Activated T-helper 1 cell treated with anti-CD3 and anti-CD28 coated beads, Interleukin-12 subunit alpha, Interleukin-12 subunit beta, Interleukin-2, Interleukin-4 antibody, amounts not matched to agents 30 ng/mL and 10 ng/mL and 1 ng/mL, durations not matched to agents 14 hours and 24 hours and 36 hours (primary cell): ENCODE measurements around the gene ACADVL. TPM values are rescaled to one million over a fixed set of nuclear protein-coding genes. Genes with fewer than 3 reads are reported as not detected.
A peak's percentile ranks its signal among the peaks of the same experiment; 100 is the strongest.

Experiments used
- DNase-seq: peaks from one replicate; pipeline ENCODE4 v3.0.0; 2021; ENCODE audit warnings: low spot score
- H3K27ac Mint-ChIP-seq: one replicate; pipeline ENCODE4 v1.8.0; 2021; ENCODE audit warnings: mild to moderate bottlenecking, mixed read lengths
- H3K27me3 Mint-ChIP-seq: one replicate; pipeline ENCODE4 v1.8.0; 2022; ENCODE audit warnings: mild to moderate bottlenecking, moderate library complexity, mixed read lengths; ENCODE audit not compliant: insufficient read depth
- H3K36me3 Mint-ChIP-seq: one replicate; pipeline ENCODE4 v1.8.0; 2021; ENCODE audit warnings: low read depth, mixed read lengths
- H3K4me1 Mint-ChIP-seq: one replicate; pipeline ENCODE4 v1.8.0; 2021; ENCODE audit warnings: low read depth, mixed read lengths
- H3K4me3 Mint-ChIP-seq: one replicate; pipeline ENCODE4 v1.8.0; 2021; ENCODE audit warnings: mild to moderate bottlenecking, moderate library complexity, mixed read lengths
- H3K9me3 Mint-ChIP-seq: one replicate; pipeline ENCODE4 v1.8.0; 2021; ENCODE audit warnings: mixed read lengths
- intact Hi-C: fragments of 100-400 bp; cut with micrococcal nuclease; formaldehyde crosslinking; loops from one replicate; pipeline ENCODE4 v1.15.1; 2024
- total RNA-seq: library from RNA; stranded (reverse); gene quantifications from 2 replicates; pipeline ENCODE4 v1.2.3, GENCODE V29; 2022

ACADVL gene
- total RNA-seq, 1 donor from 2014 or later, result 294 TPM

DNA sequence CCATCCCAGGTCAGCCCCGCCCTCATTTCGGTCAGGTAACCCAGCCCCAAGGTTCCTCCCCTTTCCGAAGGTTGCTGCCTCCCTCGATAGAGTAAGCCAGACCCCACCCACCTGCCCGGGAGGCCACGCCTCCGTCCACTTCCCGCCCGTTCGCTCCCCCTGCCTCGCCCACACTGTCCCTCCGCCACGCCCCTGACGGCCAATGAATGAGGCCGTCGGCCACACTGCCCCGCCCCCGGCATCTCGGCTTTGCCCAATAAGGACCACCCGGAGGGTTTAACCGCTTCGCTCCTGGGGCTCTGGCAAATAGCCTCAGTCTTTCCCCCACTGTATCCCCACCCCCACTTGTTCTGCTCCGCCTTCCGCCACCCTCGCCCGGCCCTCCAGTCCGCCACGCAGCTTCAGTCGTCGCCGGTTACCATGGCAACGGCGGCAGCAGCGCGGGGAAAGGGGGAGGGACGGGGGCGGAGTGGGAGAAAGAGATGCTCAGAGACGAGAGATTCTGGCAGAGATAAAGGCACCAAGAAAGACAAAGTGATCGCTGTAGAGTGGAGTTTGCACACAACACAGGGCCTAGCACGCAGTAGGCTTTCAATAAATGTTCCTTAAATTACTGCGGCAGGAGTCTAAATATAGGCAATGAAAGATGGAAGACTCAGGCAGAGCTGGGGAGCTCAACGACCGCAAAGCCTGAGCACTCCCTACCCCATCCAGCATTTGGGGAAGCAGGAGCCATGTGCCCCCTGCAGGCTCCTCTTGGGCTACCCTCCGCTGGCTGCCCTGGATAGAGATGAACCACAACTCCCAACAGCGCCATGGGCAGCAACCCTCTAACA lies 5.2 kb upstream of the ACADVL start:
- Mint-ChIP-seq H3K27ac (peak overlapping the region; percentile 98), H3K9me3 (no peaks in the 10 kb centered on the region), H3K4me3 (peak overlapping the region; percentile 91), H3K4me1 (peaks cover 55% of the 10 kb centered on the region), H3K27me3 (peaks cover 14% of the 10 kb centered on the region), H3K36me3 (peaks cover under 1% of the 10 kb centered on the region)
- peak; percentile 99 for DNase-seq
- intact Hi-C loops, result loop anchor here (1.0 to 10.0 kb wide), 11 partner anchors 9 to 1810 kb away; partner anchors contain the start of genes DVL2, EIF5A, ELP5 and NTN1

DNA sequence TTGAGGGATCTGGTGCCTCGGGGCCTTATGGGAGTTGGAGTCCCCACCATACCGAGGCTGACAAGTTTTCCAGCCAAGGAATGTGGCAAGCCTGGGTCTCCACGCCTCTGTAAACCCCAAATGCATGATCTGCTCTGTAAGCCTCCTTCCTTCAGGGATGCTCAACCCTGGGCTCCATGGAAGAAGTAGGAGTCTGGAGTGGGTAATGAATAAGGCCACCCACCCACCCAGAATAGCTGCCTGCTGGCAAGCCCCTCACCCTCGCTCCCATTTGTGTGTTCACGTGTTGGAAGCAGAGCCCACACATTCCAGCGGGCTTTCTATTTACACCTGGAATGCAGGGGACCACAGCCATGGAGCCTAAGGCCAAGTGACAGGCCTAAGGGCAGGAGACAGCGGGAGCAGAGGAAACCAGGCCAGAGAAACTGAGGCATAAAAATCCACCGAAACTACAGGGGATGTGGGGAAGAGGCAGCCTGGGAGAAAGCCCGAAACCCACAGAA lies 4.6 kb upstream of the ACADVL start:
- Mint-ChIP-seq H3K4me1 (peaks cover 55% of the 10 kb centered on the region), H3K27ac (peak overlapping the region; percentile 98), H3K36me3 (peaks cover 2% of the 10 kb centered on the region), H3K4me3 (peak overlapping the region; percentile 91), H3K27me3 (peaks cover 10% of the 10 kb centered on the region), H3K9me3 (no peaks in the 10 kb centered on the region)
- intact Hi-C loops, result loop anchor here (1.0 to 10.0 kb wide), 7 partner anchors 19 to 1810 kb away; partner anchors contain the start of genes DVL2, ELP5, NTN1 and POLR2A
- no peak for DNase-seq

DNA sequence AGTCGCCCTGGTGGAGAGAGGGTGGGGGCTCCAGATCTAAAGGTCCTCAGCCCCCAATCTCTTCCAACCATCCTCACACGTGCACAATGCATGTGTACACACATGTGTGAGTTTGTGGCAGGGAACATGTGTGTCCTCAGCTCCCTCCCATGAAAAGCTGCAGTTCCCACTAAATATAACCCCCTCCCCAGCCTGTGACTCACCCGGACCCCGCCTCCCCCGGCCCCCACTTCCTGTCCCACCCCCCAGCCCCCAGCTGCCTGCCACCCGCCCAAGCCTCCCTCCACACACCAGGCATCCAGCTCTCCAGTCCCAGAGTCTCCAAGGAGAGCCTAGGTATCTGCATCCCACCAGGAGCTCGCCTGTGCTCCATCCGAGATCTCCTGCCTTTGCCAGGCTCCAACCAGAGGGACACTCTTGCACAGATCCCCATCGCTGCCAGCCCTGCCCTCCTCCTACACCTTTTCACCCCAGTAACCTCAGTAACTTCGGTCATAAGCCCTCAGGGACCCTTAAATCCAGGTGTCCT lies 4.0 kb upstream of the ACADVL start:
- no peak for DNase-seq
- intact Hi-C loops, result loop anchor here (1.0 to 10.0 kb wide), 7 partner anchors 19 to 1809 kb away; partner anchors contain the start of genes DVL2, ELP5, NTN1 and POLR2A
- Mint-ChIP-seq H3K36me3 (peaks cover 2% of the 10 kb centered on the region), H3K4me3 (peak overlapping the region; percentile 91), H3K27ac (peak overlapping the region; percentile 81), H3K27me3 (peaks cover 9% of the 10 kb centered on the region), H3K9me3 (no peaks in the 10 kb centered on the region), H3K4me1 (peaks cover 58% of the 10 kb centered on the region)

DNA sequence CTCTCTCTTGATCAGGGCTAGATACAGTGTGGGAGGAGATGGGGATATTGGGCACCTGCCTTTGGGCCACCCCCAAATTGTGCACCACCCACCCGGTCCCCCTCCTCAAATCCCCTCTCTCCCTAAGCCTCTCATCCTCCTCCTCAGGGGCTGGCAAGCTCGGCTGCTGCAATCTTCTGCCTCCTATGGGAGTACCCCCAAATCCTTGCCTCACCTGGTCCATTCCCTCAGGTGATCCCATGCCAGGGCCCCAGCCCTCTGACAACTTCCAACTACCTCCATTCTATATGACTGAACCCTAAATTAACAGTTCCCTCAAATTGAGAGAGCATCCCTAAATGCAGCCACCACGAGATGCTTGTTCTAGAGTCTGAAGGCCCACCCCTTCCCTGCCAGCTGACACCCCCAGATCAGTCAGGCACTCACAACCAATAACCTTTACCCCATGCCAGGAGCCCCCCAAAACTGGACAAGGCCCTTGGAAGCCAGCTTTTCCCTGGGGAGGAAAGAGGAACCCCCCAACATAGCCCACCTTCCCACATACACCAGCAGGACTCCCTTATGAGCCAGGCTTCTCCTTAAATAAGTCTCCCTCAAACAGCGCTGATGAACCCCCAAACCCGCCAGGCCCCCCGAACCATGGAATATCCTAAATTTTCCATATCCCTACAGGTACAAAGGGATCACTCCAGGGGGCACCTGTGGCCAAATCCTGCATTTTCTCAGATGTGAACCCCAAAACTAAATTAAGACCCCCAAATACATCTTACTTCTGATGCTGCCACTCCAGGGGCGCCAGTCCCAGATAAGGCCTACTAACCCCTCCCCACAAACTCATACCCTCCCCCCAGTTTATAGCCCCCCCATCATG lies 3.3 kb upstream of the ACADVL start:
- H3K27me3 Mint-ChIP-seq, result peaks cover 9% of the 10 kb centered on the region
- no peak for DNase-seq

DNA sequence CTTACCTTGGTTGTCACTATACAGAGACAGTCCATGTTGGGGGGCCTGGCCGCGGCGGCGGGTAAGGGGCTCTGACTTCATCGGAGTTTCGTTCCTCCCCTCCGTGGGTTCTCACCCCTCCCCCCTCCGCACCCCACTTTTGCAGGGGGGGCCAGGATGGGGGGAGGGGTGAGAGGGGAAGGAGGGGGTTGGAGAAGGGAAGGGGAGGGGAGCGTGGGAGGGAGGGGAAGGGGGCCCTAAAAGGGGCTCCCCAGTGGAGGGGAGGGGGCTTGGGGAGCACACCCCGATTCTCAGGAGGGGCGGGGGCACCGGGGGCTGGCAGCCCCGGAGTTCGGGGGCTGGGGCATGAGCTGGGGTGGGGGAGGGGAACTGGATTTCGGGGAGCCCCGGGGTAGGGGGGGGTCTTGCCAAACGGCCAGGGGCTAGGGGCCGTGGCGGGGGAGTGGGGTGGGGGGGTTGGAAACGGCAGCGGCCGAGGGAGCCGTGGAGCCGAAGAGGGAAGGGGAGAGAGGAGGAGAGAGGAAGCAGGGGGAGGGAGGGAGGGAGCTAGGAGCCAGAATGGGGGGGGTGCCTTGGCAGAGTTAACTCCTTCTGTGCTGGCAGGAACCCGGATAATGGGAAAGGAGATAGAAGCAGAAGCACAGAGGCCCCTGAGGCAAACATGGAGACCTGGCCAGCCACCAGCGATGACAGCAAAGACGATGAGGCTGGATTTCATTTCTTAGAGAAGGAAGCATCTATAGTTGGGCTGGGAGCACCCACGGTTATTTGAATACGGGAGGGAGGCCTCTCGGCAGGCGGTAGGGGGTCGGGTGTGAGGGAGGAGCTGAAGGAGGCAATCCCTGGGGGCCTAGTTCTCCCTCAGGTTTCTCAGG lies 2.4 kb upstream of the ACADVL start:
- H3K36me3 Mint-ChIP-seq, result peaks cover 8% of the 10 kb centered on the region
- H3K27me3 Mint-ChIP-seq, result peaks cover 4% of the 10 kb centered on the region
- peaks cover 73% of the 10 kb centered on the region for H3K4me1 Mint-ChIP-seq
- no peak for DNase-seq
- intact Hi-C loops, result loop anchor here (10.0 kb wide), 1 partner anchor 1807 kb away; the partner anchor contains the start of gene NTN1
- H3K9me3 Mint-ChIP-seq, result no peaks in the 10 kb centered on the region
- H3K4me3 Mint-ChIP-seq, result peak overlapping the region; percentile 82
- peak overlapping the region; percentile 75 for H3K27ac Mint-ChIP-seq

More for the DNA sequence above, 3.3 kb upstream of the ACADVL start:
- H3K9me3 Mint-ChIP-seq, result no peaks in the 10 kb centered on the region
- peaks cover 6% of the 10 kb centered on the region for H3K36me3 Mint-ChIP-seq
- peak overlapping the region; percentile 82 for H3K4me3 Mint-ChIP-seq
- peak overlapping the region; percentile 81 for H3K27ac Mint-ChIP-seq
- H3K4me1 Mint-ChIP-seq, result peaks cover 65% of the 10 kb centered on the region
- intact Hi-C loops, result loop anchor here (10.0 kb wide), 1 partner anchor 1808 kb away; the partner anchor contains the start of gene NTN1

DNA sequence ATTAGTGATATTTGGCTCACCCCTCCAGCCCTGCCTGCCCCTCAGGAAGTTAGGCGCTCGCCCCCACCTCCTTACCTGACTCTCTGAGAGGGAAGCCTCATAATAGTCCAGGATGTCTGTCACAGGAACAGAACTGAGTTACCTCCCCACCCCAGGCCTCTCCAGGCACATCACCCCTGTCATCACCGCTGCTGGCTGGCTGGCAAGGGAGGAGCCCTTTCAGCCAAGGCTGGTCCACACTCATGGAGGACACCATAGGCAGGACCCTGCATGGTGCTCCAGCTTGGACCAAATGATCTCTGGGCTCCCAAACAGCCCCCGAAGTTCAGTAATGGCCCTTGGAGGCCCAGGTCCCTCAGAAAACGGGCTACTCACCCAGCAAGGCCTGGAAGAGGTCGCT lies 1.6 kb upstream of the ACADVL start:
- no peak for DNase-seq

DNA sequence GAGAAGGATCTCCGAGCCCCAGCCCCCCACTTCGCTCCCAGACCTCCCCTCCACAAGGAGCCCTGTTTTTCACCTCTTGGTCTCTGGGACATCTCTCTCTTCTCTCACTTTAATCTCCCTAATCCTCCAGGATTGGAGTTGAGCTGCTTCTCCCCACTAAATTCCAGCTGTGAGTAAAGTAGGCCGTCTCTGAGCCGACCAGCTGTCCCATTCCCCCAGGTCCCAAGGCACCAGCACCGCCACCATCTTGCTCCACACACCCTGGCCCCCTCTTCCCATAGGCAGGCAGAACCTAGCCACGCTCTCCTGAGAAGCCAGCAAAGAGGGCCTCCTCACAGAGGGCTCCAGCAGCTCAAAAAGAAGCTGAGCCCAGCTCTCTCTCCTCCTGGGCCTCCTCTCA lies 980 bp upstream of the ACADVL start:
- Mint-ChIP-seq H3K9me3 (no peaks in the 10 kb centered on the region), H3K27me3 (peaks cover 3% of the 10 kb centered on the region), H3K27ac (peak overlapping the region; percentile 31), H3K36me3 (peaks cover 13% of the 10 kb centered on the region), H3K4me3 (peak overlapping the region; percentile 96), H3K4me1 (peaks cover 66% of the 10 kb centered on the region)
- no peak for DNase-seq
- intact Hi-C loops, result loop anchor here (1.0 to 10.0 kb wide), 5 partner anchors 14 to 1806 kb away; partner anchors contain the start of genes DVL2, ELP5 and NTN1

More for the DNA sequence above, 1.6 kb upstream of the ACADVL start:
- peaks cover 72% of the 10 kb centered on the region for H3K4me1 Mint-ChIP-seq
- no peaks in the 10 kb centered on the region for H3K9me3 Mint-ChIP-seq
- peak overlapping the region; percentile 76 for H3K4me3 Mint-ChIP-seq
- peak overlapping the region; percentile 75 for H3K27ac Mint-ChIP-seq
- peaks cover 3% of the 10 kb centered on the region for H3K27me3 Mint-ChIP-seq
- H3K36me3 Mint-ChIP-seq, result peaks cover 8% of the 10 kb centered on the region
- intact Hi-C loops, result loop anchor here (2.0 to 10.0 kb wide), 2 partner anchors 13 to 1807 kb away; partner anchors contain the start of gene NTN1

DNA sequence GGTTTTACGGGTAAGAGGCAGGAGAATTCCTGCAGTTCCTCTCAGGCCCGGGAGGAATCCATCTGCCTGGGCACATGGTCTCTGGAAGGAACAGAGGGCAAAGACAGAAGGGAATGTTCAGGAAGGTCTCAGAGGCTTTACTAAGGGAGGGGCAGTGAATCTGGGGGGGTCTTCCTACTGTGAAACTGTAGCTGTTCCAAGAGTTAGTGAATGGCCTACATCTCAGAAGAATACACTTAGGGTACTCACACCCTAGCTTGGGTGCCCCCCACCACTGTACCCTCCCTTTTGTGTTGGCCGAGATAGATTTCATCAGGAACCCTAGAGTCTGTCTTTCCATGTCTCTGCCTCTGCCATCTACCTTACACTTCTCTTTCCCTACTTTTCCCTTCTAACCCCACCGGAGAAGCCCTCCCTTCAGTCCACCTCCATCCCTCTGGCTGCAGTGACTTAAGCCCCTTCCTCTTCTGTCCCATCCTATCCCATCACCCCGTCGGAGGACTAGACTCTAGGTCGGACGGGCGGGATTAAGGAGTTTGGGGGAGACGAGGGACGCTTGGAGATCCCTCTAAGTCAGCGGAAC lies 418 bp upstream of the ACADVL start:
- no peak for DNase-seq
- H3K4me1 Mint-ChIP-seq, result peaks cover 61% of the 10 kb centered on the region
- H3K4me3 Mint-ChIP-seq, result peak overlapping the region; percentile 96
- intact Hi-C loops, result loop anchor here (1.0 to 10.0 kb wide), 5 partner anchors 15 to 1805 kb away; partner anchors contain the start of genes DVL2, ELP5 and NTN1
- H3K36me3 Mint-ChIP-seq, result peaks cover 17% of the 10 kb centered on the region
- H3K27me3 Mint-ChIP-seq, result peaks cover 3% of the 10 kb centered on the region
- no peaks in the 10 kb centered on the region for H3K9me3 Mint-ChIP-seq
- peak overlapping the region; percentile 96 for H3K27ac Mint-ChIP-seq

DNA sequence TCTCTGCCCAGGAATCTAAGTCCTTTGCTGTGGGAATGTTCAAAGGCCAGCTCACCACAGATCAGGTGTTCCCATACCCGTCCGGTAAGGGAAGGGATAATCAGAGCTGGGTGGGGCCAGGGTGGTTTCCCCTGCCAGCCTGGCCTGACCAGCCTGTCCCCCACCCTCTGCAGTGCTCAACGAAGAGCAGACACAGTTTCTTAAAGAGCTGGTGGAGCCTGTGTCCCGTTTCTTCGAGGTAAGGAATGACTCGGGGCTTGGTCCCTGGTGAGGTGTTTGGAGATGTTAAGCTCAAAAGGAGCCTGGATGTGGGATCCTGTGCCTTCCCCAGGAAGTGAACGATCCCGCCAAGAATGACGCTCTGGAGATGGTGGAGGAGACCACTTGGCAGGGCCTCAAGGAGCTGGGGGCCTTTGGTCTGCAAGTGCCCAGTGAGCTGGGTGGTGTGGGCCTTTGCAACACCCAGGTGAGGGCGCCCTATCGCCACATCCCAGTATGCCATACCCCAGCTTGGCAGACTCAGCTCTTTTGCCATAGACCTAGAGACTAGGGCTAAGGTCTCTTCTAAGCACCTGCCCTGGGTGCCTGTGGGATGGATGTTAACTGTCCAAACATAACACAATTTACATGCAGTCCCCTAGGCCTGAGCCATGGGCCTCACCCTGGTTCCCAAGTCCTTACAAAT lies 997 bp downstream of the ACADVL start:
- DNase-seq, result peak; percentile 34
- H3K4me1 Mint-ChIP-seq, result peaks cover 49% of the 10 kb centered on the region
- peaks cover 2% of the 10 kb centered on the region for H3K27me3 Mint-ChIP-seq
- H3K36me3 Mint-ChIP-seq, result peaks cover 20% of the 10 kb centered on the region
- H3K4me3 Mint-ChIP-seq, result peak overlapping the region; percentile 96
- H3K9me3 Mint-ChIP-seq, result no peaks in the 10 kb centered on the region
- intact Hi-C loops, result loop anchor here (1.0 kb wide), 1 partner anchor 76 kb away; no protein-coding TSS in a partner anchor
- H3K27ac Mint-ChIP-seq, result peak overlapping the region; percentile 89

DNA sequence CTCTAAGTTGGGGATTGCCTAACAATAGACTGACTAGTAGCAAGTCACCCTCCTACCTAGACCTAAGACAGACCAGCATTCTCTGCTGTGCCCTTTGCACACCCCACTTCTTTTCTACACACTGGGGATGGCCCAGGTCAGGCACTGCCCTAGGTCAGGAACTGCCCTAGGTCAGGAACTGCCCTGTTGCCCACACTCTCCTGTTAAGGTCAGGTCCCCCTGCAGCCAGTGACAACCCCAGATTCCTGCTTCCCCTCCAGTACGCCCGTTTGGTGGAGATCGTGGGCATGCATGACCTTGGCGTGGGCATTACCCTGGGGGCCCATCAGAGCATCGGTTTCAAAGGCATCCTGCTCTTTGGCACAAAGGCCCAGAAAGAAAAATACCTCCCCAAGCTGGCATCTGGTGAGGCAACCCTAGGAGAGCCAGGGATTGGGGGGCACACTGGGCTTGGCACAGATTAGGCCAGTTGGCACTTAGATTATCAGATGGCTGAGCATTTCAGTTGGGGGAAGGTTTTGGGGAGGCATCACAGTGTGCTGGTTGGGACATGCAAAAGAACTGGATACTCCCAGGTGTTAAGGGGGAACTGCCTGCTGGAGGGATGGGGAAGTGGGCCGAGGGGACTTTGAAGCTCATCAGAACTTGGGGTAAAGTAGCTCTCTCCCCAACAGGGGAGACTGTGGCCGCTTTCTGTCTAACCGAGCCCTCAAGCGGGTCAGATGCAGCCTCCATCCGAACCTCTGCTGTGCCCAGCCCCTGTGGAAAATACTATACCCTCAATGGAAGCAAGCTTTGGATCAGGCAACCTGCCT lies 1.7 kb downstream of the ACADVL start:
- peaks cover 22% of the 10 kb centered on the region for H3K36me3 Mint-ChIP-seq
- H3K9me3 Mint-ChIP-seq, result no peaks in the 10 kb centered on the region
- no peak for DNase-seq
- peak overlapping the region; percentile 89 for H3K27ac Mint-ChIP-seq
- H3K4me3 Mint-ChIP-seq, result peak overlapping the region; percentile 96
- intact Hi-C loops, result loop anchor here (1.0 kb wide), 1 partner anchor 75 kb away; no protein-coding TSS in a partner anchor
- no peaks in the 10 kb centered on the region for H3K27me3 Mint-ChIP-seq
- H3K4me1 Mint-ChIP-seq, result peaks cover 42% of the 10 kb centered on the region
